H9 (cell line): ENCODE data around the gene TBPL1. TPM values are rescaled to one million over a fixed set of nuclear protein-coding genes. Genes with fewer than 3 reads are reported as not detected.

Experiments
- DNase-seq: peaks from one replicate; pipeline ENCODE4 v3.0.0-alpha.2; 2017
- H2AFZ ChIP-seq: one replicate; pipeline ENCODE4 v1.6.1; 2013; ENCODE audit warnings: mild to moderate bottlenecking, low read length, control low read depth, moderate library complexity
- H2AK5ac ChIP-seq: 2 replicates; pipeline ENCODE4 v1.6.1; 2013; ENCODE audit warnings: low read length, control low read depth, mixed read lengths; ENCODE audit not compliant: insufficient read length
- H2BK120ac ChIP-seq: one replicate; pipeline ENCODE4 v1.6.1; 2013; ENCODE audit warnings: low read depth, mild to moderate bottlenecking, low read length, control low read depth, inconsistent platforms; ENCODE audit not compliant: poor library complexity, severe bottlenecking
- H2BK12ac ChIP-seq: 2 replicates; pipeline ENCODE4 v1.6.1; 2013; ENCODE audit warnings: low read length, control low read depth, mixed read lengths, low read depth; ENCODE audit not compliant: insufficient read length
- H2BK15ac ChIP-seq: 2 replicates; pipeline ENCODE4 v1.6.1; 2013; ENCODE audit warnings: low read depth, low read length, control low read depth
- H2BK20ac ChIP-seq: one replicate; pipeline ENCODE4 v1.6.1; 2013; ENCODE audit warnings: low read depth, mild to moderate bottlenecking, low read length, control low read depth, inconsistent platforms; ENCODE audit not compliant: poor library complexity, severe bottlenecking
- H2BK5ac ChIP-seq: 2 replicates; pipeline ENCODE4 v1.6.1; 2013; ENCODE audit warnings: low read length, control low read depth, mixed read lengths; ENCODE audit not compliant: insufficient read length
- H3K14ac ChIP-seq: 2 replicates; pipeline ENCODE4 v1.6.1; 2013; ENCODE audit warnings: low read length, control low read depth; ENCODE audit not compliant: insufficient read depth
- H3K18ac ChIP-seq: 2 replicates; pipeline ENCODE4 v1.6.1; 2013; ENCODE audit warnings: low read depth, mild to moderate bottlenecking, mixed read lengths, low read length, control low read depth; ENCODE audit not compliant: insufficient read length
- H3K23ac ChIP-seq: 2 replicates; pipeline ENCODE4 v1.6.1; 2013; ENCODE audit warnings: low read length, control low read depth, mixed read lengths, low read depth; ENCODE audit not compliant: insufficient read length
- H3K23me2 ChIP-seq: 2 replicates; pipeline ENCODE4 v1.6.1; 2013; ENCODE audit warnings: low read depth, mild to moderate bottlenecking, mixed read lengths, low read length, control low read depth; ENCODE audit not compliant: insufficient read length, poor library complexity, severe bottlenecking
- H3K27ac ChIP-seq: 2 replicates; pipeline ENCODE4 v1.5.1; 2013; ENCODE audit warnings: low read length, control low read depth, mixed read lengths, low read depth; ENCODE audit not compliant: insufficient read length
- H3K27me3 ChIP-seq: 2 replicates; pipeline ENCODE4 v1.6.1; 2013; ENCODE audit warnings: low read length, control low read depth, inconsistent platforms; ENCODE audit not compliant: insufficient read depth
- H3K4ac ChIP-seq: 2 replicates; pipeline ENCODE4 v1.6.1; 2013; ENCODE audit warnings: low read depth, mild to moderate bottlenecking, control low read depth, inconsistent platforms, low read length, moderate library complexity
- H3K4me1 ChIP-seq: 2 replicates; pipeline ENCODE4 v1.6.1; 2013; ENCODE audit warnings: low read length, control low read depth, inconsistent platforms; ENCODE audit not compliant: insufficient read depth
- H3K4me2 ChIP-seq: 2 replicates; pipeline ENCODE4 v1.6.1; 2013; ENCODE audit warnings: low read length, control low read depth, mixed read lengths; ENCODE audit not compliant: insufficient read length, insufficient read depth
- H3K56ac ChIP-seq: 2 replicates; pipeline ENCODE4 v1.6.1; 2013; ENCODE audit warnings: low read depth, mild to moderate bottlenecking, mixed read lengths, low read length, control low read depth; ENCODE audit not compliant: insufficient read length
- H3K79me1 ChIP-seq: 2 replicates; pipeline ENCODE4 v1.6.1; 2013; ENCODE audit warnings: low read depth, mild to moderate bottlenecking, moderate library complexity, low read length, control low read depth, inconsistent platforms; ENCODE audit not compliant: insufficient read depth, poor library complexity, severe bottlenecking
- H3K79me2 ChIP-seq: 2 replicates; pipeline ENCODE4 v1.6.1; 2013; ENCODE audit warnings: low read length, control low read depth, inconsistent platforms; ENCODE audit not compliant: insufficient read depth
- H3K9ac ChIP-seq: 2 replicates; pipeline ENCODE4 v1.6.1; 2013; ENCODE audit warnings: low read length, control low read depth, mixed read lengths; ENCODE audit not compliant: insufficient read length; ENCODE audit errors: extremely low read depth
- H3K9me3 ChIP-seq: one replicate; pipeline ENCODE4 v1.6.1; 2013; ENCODE audit warnings: low read depth, low read length, inconsistent platforms; ENCODE audit not compliant: control insufficient read depth
- H3T11ph ChIP-seq: one replicate; pipeline ENCODE4 v1.6.1; 2013; ENCODE audit warnings: mild to moderate bottlenecking, low read length, control low read depth, inconsistent platforms
- H4K20me1 ChIP-seq: one replicate; pipeline ENCODE4 v1.6.1; 2013; ENCODE audit not compliant: control insufficient read depth, insufficient read length, insufficient read depth
- H4K5ac ChIP-seq: 2 replicates; pipeline ENCODE4 v1.6.1; 2013; ENCODE audit warnings: low read depth, mild to moderate bottlenecking, mixed read lengths, low read length, control low read depth; ENCODE audit not compliant: insufficient read length
- H4K8ac ChIP-seq: replicated peaks from 2 replicates; pipeline ENCODE4 v1.6.1; 2013; ENCODE audit warnings: low read length, control low read depth, mixed read lengths, low read depth; ENCODE audit not compliant: insufficient read length
- H4K91ac ChIP-seq: 2 replicates; pipeline ENCODE4 v1.6.1; 2013; ENCODE audit warnings: low read depth, mild to moderate bottlenecking, moderate library complexity, mixed read lengths, low read length, control low read depth; ENCODE audit not compliant: insufficient read length
- H3K27ac Mint-ChIP-seq, 3 experiments: 2 replicates in 2 of 3; 3 replicates in 1 of 3; pipeline ENCODE4 v1.8.0; 2020 to 2021; ENCODE audit warnings: mixed read lengths in 3 of 3, mild to moderate bottlenecking in 1 of 3, moderate library complexity in 1 of 3
- H3K27me3 Mint-ChIP-seq: 2 replicates; pipeline ENCODE4 v1.8.0; 2021; ENCODE audit warnings: low read depth, mild to moderate bottlenecking, moderate library complexity, mixed read lengths
- H3K36me3 Mint-ChIP-seq, 3 experiments: 2 replicates in 2 of 3; 3 replicates in 1 of 3; pipeline ENCODE4 v1.8.0; 2020 to 2021; ENCODE audit warnings: low read depth in 3 of 3, mixed read lengths in 3 of 3; ENCODE audit not compliant: insufficient read depth in 1 of 3
- H3K4me1 Mint-ChIP-seq, 2 experiments: 2 replicates each; pipeline ENCODE4 v1.8.0; 2020; ENCODE audit warnings: mixed read lengths in 2 of 2
- H3K4me3 Mint-ChIP-seq, 2 experiments: 2 replicates in 1 of 2; 3 replicates in 1 of 2; pipeline ENCODE4 v1.8.0; 2020 to 2021; ENCODE audit warnings: mild to moderate bottlenecking in 2 of 2, mixed read lengths in 2 of 2, moderate library complexity in 1 of 2
- H3K9me3 Mint-ChIP-seq, 2 experiments: 2 replicates in 1 of 2; 3 replicates in 1 of 2; pipeline ENCODE4 v1.8.0; 2020; ENCODE audit warnings: mild to moderate bottlenecking in 2 of 2, mixed read lengths in 2 of 2, moderate library complexity in 1 of 2
- WGBS: extraction: QIAGEN DNeasy Blood & Tissue Kit; methylation state at CpG from one replicate; pipeline ENCODE4 v1.1.7; 2013; ENCODE audit warnings: missing lambda C conversion rate, low lambda C conversion rate, mixed read lengths; ENCODE audit not compliant: insufficient read length; ENCODE audit errors: extremely low coverage; 5-methylcytosine and 5-hydroxymethylcytosine counted together
- total RNA-seq: library from RNA; stranded (reverse); gene quantifications from 2 replicates; pipeline ENCODE4 v1.2.1, GENCODE V29; 2021
- TF ChIP-seq, protein P1 (sequence below): fragments of 200-600 bp; sonication (generic); conservative IDR thresholded peaks from 3 replicates; pipeline ENCODE4 v1.8.0; 2021; ENCODE audit warnings: antibody characterized with exemption, mild to moderate bottlenecking

Gene TBPL1
- total RNA-seq, 1 experiment from 2014 or later: 49.7 TPM

DNA sequence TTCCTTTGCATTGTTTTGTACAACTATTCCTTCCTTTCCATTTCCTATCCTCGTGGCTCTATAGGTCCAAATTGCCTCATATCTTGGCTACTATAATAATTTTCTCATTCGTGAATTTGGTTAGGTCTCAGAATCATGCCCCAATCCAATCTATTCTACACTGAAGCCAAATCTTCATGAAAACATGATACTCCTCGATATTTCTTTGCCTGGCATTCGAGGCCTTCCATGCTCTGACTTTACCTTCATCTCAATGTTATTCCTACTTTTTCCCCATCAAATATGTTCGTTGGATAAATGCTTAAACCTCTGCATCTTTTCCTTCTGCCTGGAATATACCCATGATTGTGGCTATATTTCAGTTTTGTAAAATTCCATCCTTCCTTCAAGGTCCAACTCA, 33.7 kb upstream of the TBPL1 start:
- no peak overlapping the region for H3K14ac ChIP-seq
- WGBS: no CpG with 5 or more reads among the region's 5 CpGs
- H2BK12ac ChIP-seq: no peak overlapping the region
- no peaks in the 10 kb centered on the region for H3K36me3 Mint-ChIP-seq
- no peaks in the 10 kb centered on the region for H3K79me2 ChIP-seq
- no peak overlapping the region for H4K91ac ChIP-seq
- H3K27ac ChIP-seq: no peak overlapping the region
- H3K9me3 ChIP-seq: no peaks in the 10 kb centered on the region
- H3K9me3 Mint-ChIP-seq: no peaks in the 10 kb centered on the region; a peak in 1 of 5 replicates
- H3K18ac ChIP-seq: no peak overlapping the region
- no peaks in the 10 kb centered on the region for H3K23me2 ChIP-seq
- peaks cover 10 to 19% of the 10 kb centered on the region in 2 experiments for H3K4me1 Mint-ChIP-seq
- no peak overlapping the region for H2AK5ac ChIP-seq
- no peak overlapping the region for H2BK15ac ChIP-seq
- H3K4ac ChIP-seq: no peak overlapping the region
- DNase-seq: no peak
- H3K23ac ChIP-seq: no peak overlapping the region
- H4K5ac ChIP-seq: no peak overlapping the region
- no peaks in the 10 kb centered on the region for H3K27me3 ChIP-seq
- no peak overlapping the region for H4K8ac ChIP-seq
- no peak overlapping the region for H3K9ac ChIP-seq
- H3K56ac ChIP-seq: no peak overlapping the region
- no peaks in the 10 kb centered on the region for H3K79me1 ChIP-seq
- TF ChIP-seq, protein P1, sequence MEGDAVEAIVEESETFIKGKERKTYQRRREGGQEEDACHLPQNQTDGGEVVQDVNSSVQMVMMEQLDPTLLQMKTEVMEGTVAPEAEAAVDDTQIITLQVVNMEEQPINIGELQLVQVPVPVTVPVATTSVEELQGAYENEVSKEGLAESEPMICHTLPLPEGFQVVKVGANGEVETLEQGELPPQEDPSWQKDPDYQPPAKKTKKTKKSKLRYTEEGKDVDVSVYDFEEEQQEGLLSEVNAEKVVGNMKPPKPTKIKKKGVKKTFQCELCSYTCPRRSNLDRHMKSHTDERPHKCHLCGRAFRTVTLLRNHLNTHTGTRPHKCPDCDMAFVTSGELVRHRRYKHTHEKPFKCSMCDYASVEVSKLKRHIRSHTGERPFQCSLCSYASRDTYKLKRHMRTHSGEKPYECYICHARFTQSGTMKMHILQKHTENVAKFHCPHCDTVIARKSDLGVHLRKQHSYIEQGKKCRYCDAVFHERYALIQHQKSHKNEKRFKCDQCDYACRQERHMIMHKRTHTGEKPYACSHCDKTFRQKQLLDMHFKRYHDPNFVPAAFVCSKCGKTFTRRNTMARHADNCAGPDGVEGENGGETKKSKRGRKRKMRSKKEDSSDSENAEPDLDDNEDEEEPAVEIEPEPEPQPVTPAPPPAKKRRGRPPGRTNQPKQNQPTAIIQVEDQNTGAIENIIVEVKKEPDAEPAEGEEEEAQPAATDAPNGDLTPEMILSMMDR: no peak
- H3K4me1 ChIP-seq: peaks cover 2% of the 10 kb centered on the region; the same call in 1 of the 2 replicates
- no peak overlapping the region for H3K4me2 ChIP-seq
- no peaks in the 10 kb centered on the region for H4K20me1 ChIP-seq
- H3K27me3 Mint-ChIP-seq: no peaks in the 10 kb centered on the region
- H2AFZ ChIP-seq: no peak overlapping the region
- H3T11ph ChIP-seq: no peak overlapping the region
- no peak overlapping the region for H3K27ac Mint-ChIP-seq
- no peak overlapping the region for H2BK120ac ChIP-seq
- no peak overlapping the region for H2BK5ac ChIP-seq
- no peak overlapping the region for H2BK20ac ChIP-seq
- no peak overlapping the region for H3K4me3 Mint-ChIP-seq
